ENCODE results near the gene KLRC3.
"Not testable (repeated sequence)": the region's sequence is repeated elsewhere in the genome, so short reads cannot be mapped to it uniquely, and the experiment has no call there.

Gene KLRC3

GRCh38 chr12:10400829-10401228 lies 19.6 kb downstream of the KLRC3 start:
- Histone ChIP-seq H3K4me3 (ENCODE audit: low read depth, low read length) (no peak overlapping the region), H3K27me3 (ENCODE audit: insufficient read depth, low read depth, severe bottlenecking) (no peaks in the 10 kb centered on the region), H3K36me3 (no peaks in the 10 kb centered on the region), H3K27ac (no peak overlapping the region), H3K9me3 (ENCODE audit: severe bottlenecking) (no peaks in the 10 kb centered on the region)
- TF ChIP-seq, protein P1, sequence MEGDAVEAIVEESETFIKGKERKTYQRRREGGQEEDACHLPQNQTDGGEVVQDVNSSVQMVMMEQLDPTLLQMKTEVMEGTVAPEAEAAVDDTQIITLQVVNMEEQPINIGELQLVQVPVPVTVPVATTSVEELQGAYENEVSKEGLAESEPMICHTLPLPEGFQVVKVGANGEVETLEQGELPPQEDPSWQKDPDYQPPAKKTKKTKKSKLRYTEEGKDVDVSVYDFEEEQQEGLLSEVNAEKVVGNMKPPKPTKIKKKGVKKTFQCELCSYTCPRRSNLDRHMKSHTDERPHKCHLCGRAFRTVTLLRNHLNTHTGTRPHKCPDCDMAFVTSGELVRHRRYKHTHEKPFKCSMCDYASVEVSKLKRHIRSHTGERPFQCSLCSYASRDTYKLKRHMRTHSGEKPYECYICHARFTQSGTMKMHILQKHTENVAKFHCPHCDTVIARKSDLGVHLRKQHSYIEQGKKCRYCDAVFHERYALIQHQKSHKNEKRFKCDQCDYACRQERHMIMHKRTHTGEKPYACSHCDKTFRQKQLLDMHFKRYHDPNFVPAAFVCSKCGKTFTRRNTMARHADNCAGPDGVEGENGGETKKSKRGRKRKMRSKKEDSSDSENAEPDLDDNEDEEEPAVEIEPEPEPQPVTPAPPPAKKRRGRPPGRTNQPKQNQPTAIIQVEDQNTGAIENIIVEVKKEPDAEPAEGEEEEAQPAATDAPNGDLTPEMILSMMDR (IDR thresholded peaks at IDR 0.05; ENCODE audit: low read depth, low read length) = no peak
- no peak for DNase-seq

- DNase-seq = no peak
- no peak overlapping the region for H3K27ac ChIP-seq
Measured at GRCh38 chr12:10398168-10398567, 22.2 kb downstream of the KLRC3 start.

DNA sequence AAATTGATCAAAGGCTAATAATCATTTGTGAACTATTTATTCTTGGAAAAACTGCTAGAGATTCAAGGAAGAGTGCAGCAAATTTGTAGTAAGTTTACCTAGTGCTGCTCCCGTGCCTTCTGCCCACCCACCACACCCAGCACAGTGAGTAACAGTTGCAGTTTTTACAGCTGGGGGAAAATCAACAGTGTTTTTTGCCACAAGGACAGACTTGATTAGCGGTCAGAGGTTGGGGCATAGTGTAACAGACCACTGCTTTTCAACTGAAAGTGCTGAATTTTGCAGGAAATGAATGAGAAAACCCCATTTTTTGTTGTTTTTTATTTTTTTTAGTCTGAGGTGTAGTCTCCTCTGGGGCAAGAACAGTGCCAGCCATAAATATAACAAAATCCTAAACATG lies 23.1 kb downstream of the KLRC3 start:
- H3K4me3 ChIP-seq (ENCODE audit: low read depth, low read length) = no peak overlapping the region

More at GRCh38 chr12:10398168-10398567, 22.2 kb downstream of the KLRC3 start:
- TF ChIP-seq, protein P1 (IDR thresholded peaks at IDR 0.05; ENCODE audit: low read depth, low read length) = no peak
- Histone ChIP-seq H3K9me3 (ENCODE audit: severe bottlenecking) (no peaks in the 10 kb centered on the region), H3K36me3 (no peaks in the 10 kb centered on the region), H3K27me3 (ENCODE audit: insufficient read depth, low read depth, severe bottlenecking) (no peaks in the 10 kb centered on the region), H3K4me3 (ENCODE audit: low read depth, low read length) (no peak overlapping the region)

DNA sequence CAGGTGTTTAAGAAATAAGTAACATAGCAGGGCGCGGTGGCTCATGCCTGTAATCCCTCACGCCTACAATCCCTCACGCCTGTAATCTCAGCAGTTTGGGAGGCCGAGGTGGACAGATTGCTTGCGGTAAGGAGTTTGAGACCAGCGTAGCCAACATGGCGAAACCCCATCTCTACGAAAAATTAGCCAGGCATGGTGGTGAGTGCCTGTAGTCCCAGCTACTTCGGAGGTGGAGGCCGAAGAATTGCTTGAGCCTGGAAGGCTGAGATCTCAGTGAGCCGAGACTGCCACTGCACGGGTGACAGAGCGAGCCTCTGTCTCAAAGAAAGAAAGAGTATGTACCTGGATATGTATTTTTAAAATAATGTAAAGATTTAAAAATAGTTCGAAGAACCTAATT lies 24.2 kb downstream of the KLRC3 start:
- not testable (repeated sequence) for H3K9me3 ChIP-seq (ENCODE audit: severe bottlenecking); DNase-seq; H3K27me3 ChIP-seq (ENCODE audit: insufficient read depth, low read depth, severe bottlenecking); H3K4me3 ChIP-seq (ENCODE audit: low read depth, low read length); H3K27ac ChIP-seq; H3K36me3 ChIP-seq

More for the DNA sequence above, 23.1 kb downstream of the KLRC3 start:
- DNase-seq = no peak
- Histone ChIP-seq H3K36me3 (no peaks in the 10 kb centered on the region), H3K27me3 (ENCODE audit: insufficient read depth, low read depth, severe bottlenecking) (no peaks in the 10 kb centered on the region), H3K27ac (no peak overlapping the region), H3K9me3 (ENCODE audit: severe bottlenecking) (no peaks in the 10 kb centered on the region)
- TF ChIP-seq, protein P1 (IDR thresholded peaks at IDR 0.05; ENCODE audit: low read depth, low read length) = no peak

GRCh38 chr12:10395390-10395998 lies 24.9 kb downstream of the KLRC3 start:
- H3K27ac ChIP-seq = no peak overlapping the region
- no peaks in the 10 kb centered on the region for H3K9me3 ChIP-seq (ENCODE audit: severe bottlenecking)
- no peaks in the 10 kb centered on the region for H3K36me3 ChIP-seq
- TF ChIP-seq, protein P1 (IDR thresholded peaks at IDR 0.05; ENCODE audit: low read depth, low read length) = no peak
- no peak overlapping the region for H3K4me3 ChIP-seq (ENCODE audit: low read depth, low read length)
- H3K27me3 ChIP-seq (ENCODE audit: insufficient read depth, low read depth, severe bottlenecking) = no peaks in the 10 kb centered on the region
- no peak for DNase-seq

DNA sequence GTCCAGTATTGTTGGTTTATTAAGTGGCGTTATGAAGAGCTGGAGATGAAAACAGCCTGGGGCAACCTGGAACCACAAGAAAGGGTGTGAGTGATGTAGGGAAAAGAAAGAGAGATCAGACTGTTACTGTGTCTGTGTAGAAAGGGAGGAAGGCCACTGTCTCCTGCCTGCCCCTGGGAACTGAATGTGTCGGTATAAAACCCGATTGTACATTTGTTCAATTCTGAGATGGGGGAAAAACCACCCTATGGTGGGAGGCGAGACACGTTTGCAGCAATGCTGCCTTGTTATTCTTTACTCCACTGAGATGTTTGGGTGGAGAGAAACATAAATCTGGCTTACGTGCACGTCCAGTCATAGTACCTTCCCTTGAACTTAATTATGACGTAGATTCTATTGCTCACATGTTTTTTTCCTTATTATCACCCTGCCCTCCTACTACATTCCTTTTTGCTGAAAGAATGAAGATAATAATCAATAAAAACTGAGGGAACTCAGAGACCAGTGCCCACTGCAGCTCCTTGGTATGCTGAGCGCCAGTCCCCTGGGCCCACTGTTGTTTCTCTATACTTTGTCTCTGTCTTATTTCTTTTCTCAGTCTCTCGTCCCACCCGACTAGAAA lies 25.8 kb downstream of the KLRC3 start:
- H3K9me3 ChIP-seq (ENCODE audit: severe bottlenecking); H3K4me3 ChIP-seq (ENCODE audit: low read depth, low read length); H3K27me3 ChIP-seq (ENCODE audit: insufficient read depth, low read depth, severe bottlenecking); H3K36me3 ChIP-seq; H3K27ac ChIP-seq; DNase-seq: not testable (repeated sequence)

DNA sequence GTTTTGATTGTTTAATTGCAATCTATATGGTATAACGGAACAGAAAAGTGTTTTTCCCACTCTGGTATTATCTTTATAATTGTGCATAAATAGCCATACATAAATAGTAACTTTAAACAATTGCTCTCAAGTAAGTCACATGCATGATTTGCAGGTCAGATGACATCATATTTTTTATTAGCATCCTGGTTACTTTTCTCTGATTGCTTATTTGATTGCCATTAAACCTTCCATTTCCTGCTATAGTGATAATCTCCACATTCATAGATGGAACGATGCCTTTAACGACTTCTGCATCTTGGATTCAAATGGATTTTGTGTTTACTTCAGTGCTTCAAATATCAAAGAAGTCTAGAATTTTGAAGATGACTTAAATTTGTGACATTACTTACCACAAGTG lies 27.1 kb downstream of the KLRC3 start:
- Histone ChIP-seq H3K9me3 (ENCODE audit: severe bottlenecking) (no peaks in the 10 kb centered on the region), H3K27me3 (ENCODE audit: insufficient read depth, low read depth, severe bottlenecking) (no peaks in the 10 kb centered on the region), H3K27ac (no peak overlapping the region), H3K36me3 (no peaks in the 10 kb centered on the region), H3K4me3 (ENCODE audit: low read depth, low read length) (no peak overlapping the region)
- DNase-seq = no peak
- TF ChIP-seq, protein P1 (IDR thresholded peaks at IDR 0.05; ENCODE audit: low read depth, low read length) = no peak
